Measurements from ENCODE around the gene DMTF1. TPM values are rescaled to one million over a fixed set of nuclear protein-coding genes. Genes with fewer than 3 reads are reported as not detected.
A peak's percentile ranks its signal among the peaks of the same experiment; 100 is the strongest.
"Not testable (repeated sequence)": the region's sequence is repeated elsewhere in the genome, so short reads cannot be mapped to it uniquely, and the experiment has no call there.

Gene DMTF1
- total RNA-seq, 1 experiment from 2014 or later, result 179 TPM

- Histone ChIP-seq H3K9me3 (ENCODE audit: low read length) (no peaks in the 10 kb centered on the region), H3K9me2 (replicated peaks; ENCODE audit: insufficient read depth, low read length) (no peaks in the 10 kb centered on the region), H3K79me2 (ENCODE audit: low read length) (no peaks in the 10 kb centered on the region), H3K9ac (ENCODE audit: low read length) (no peak overlapping the region), H3K4me2 (ENCODE audit: low read depth, low read length, poor library complexity, severe bottlenecking) (no peak overlapping the region), H3K36me3 (ENCODE audit: insufficient read depth, low read length) (no peaks in the 10 kb centered on the region), H3K4me3 (ENCODE audit: low read length) (no peak overlapping the region), H3K27ac (ENCODE audit: low read length) (no peak overlapping the region), H2AFZ (ENCODE audit: low read length) (no peak overlapping the region), H3K4me1 (ENCODE audit: low read length) (peaks cover 11% of the 10 kb centered on the region), H3K27me3 (ENCODE audit: low read length) (no peaks in the 10 kb centered on the region), H4K20me1 (ENCODE audit: insufficient read depth, low read depth, low read length) (no peaks in the 10 kb centered on the region)
- no peak for DNase-seq
Measured at GRCh38 chr7:87225696-87226095, 73.4 kb downstream of the DMTF1 start.

- peaks cover 5% of the 10 kb centered on the region; the same call in 1 of the 2 replicates for H3K4me1 ChIP-seq (ENCODE audit: low read length)
- H3K4me2 ChIP-seq (ENCODE audit: low read depth, low read length, poor library complexity, severe bottlenecking), result no peak overlapping the region
- no peaks in the 10 kb centered on the region for H3K27me3 ChIP-seq (ENCODE audit: low read length)
- H3K9me2 ChIP-seq (replicated peaks; ENCODE audit: insufficient read depth, low read length), result no peaks in the 10 kb centered on the region
- no peak overlapping the region for H3K9ac ChIP-seq (ENCODE audit: low read length)
- no peak overlapping the region for H2AFZ ChIP-seq (ENCODE audit: low read length)
- H4K20me1 ChIP-seq (ENCODE audit: insufficient read depth, low read depth, low read length), result no peaks in the 10 kb centered on the region
- no peak overlapping the region for H3K4me3 ChIP-seq (ENCODE audit: low read length)
- H3K36me3 ChIP-seq (ENCODE audit: insufficient read depth, low read length), result no peaks in the 10 kb centered on the region
- no peaks in the 10 kb centered on the region for H3K9me3 ChIP-seq (ENCODE audit: low read length)
- no peak for DNase-seq
- H3K27ac ChIP-seq (ENCODE audit: low read length), result no peak overlapping the region
- no peaks in the 10 kb centered on the region for H3K79me2 ChIP-seq (ENCODE audit: low read length)
Measured at GRCh38 chr7:87226495-87226894, 74.2 kb downstream of the DMTF1 start.

GRCh38 chr7:87231258-87231657 is 79.0 kb downstream of the DMTF1 start:
- Histone ChIP-seq H3K9me3 (ENCODE audit: low read length) (no peaks in the 10 kb centered on the region), H3K9ac (ENCODE audit: low read length) (no peak overlapping the region)

GRCh38 chr7:87231711-87232110 is 79.5 kb downstream of the DMTF1 start:
- no peak for DNase-seq
- H3K4me2 ChIP-seq (ENCODE audit: low read depth, low read length, poor library complexity, severe bottlenecking), result no peak overlapping the region
- H3K9me3 ChIP-seq (ENCODE audit: low read length), result no peaks in the 10 kb centered on the region
- H3K27ac ChIP-seq (ENCODE audit: low read length), result no peak overlapping the region
- H3K9ac ChIP-seq (ENCODE audit: low read length), result no peak overlapping the region
- H3K4me1 ChIP-seq (ENCODE audit: low read length), result peaks cover 6% of the 10 kb centered on the region
- no peak overlapping the region for H3K4me3 ChIP-seq (ENCODE audit: low read length)
- H4K20me1 ChIP-seq (ENCODE audit: insufficient read depth, low read depth, low read length), result no peaks in the 10 kb centered on the region
- no peaks in the 10 kb centered on the region for H3K36me3 ChIP-seq (ENCODE audit: insufficient read depth, low read length)
- H3K27me3 ChIP-seq (ENCODE audit: low read length), result no peaks in the 10 kb centered on the region
- no peaks in the 10 kb centered on the region for H3K79me2 ChIP-seq (ENCODE audit: low read length)
- H3K9me2 ChIP-seq (replicated peaks; ENCODE audit: insufficient read depth, low read length), result no peaks in the 10 kb centered on the region
- H2AFZ ChIP-seq (ENCODE audit: low read length), result no peak overlapping the region

More at GRCh38 chr7:87231258-87231657, 79.0 kb downstream of the DMTF1 start:
- no peak overlapping the region for H3K4me3 ChIP-seq (ENCODE audit: low read length)
- H3K79me2 ChIP-seq (ENCODE audit: low read length), result no peaks in the 10 kb centered on the region
- no peaks in the 10 kb centered on the region for H3K36me3 ChIP-seq (ENCODE audit: insufficient read depth, low read length)
- H4K20me1 ChIP-seq (ENCODE audit: insufficient read depth, low read depth, low read length), result no peaks in the 10 kb centered on the region
- no peaks in the 10 kb centered on the region for H3K9me2 ChIP-seq (replicated peaks; ENCODE audit: insufficient read depth, low read length)
- H3K4me2 ChIP-seq (ENCODE audit: low read depth, low read length, poor library complexity, severe bottlenecking), result no peak overlapping the region
- peaks cover 6% of the 10 kb centered on the region for H3K4me1 ChIP-seq (ENCODE audit: low read length)
- H2AFZ ChIP-seq (ENCODE audit: low read length), result no peak overlapping the region
- no peaks in the 10 kb centered on the region for H3K27me3 ChIP-seq (ENCODE audit: low read length)
- DNase-seq, result no peak
- no peak overlapping the region for H3K27ac ChIP-seq (ENCODE audit: low read length)

- H3K9ac ChIP-seq (ENCODE audit: low read length), result no peak overlapping the region
- no peak overlapping the region for H3K4me3 ChIP-seq (ENCODE audit: low read length)
- H3K9me2 ChIP-seq (replicated peaks; ENCODE audit: insufficient read depth, low read length), result no peaks in the 10 kb centered on the region
- no peak overlapping the region for H3K4me2 ChIP-seq (ENCODE audit: low read depth, low read length, poor library complexity, severe bottlenecking)
- no peaks in the 10 kb centered on the region for H3K27me3 ChIP-seq (ENCODE audit: low read length)
- no peak for DNase-seq
- H3K36me3 ChIP-seq (ENCODE audit: insufficient read depth, low read length), result no peaks in the 10 kb centered on the region
- H3K9me3 ChIP-seq (ENCODE audit: low read length), result no peaks in the 10 kb centered on the region
- H3K27ac ChIP-seq (ENCODE audit: low read length), result no peak overlapping the region
- H2AFZ ChIP-seq (ENCODE audit: low read length), result no peak overlapping the region
- no peaks in the 10 kb centered on the region for H3K79me2 ChIP-seq (ENCODE audit: low read length)
- H4K20me1 ChIP-seq (ENCODE audit: insufficient read depth, low read depth, low read length), result no peaks in the 10 kb centered on the region
- peaks cover 6% of the 10 kb centered on the region for H3K4me1 ChIP-seq (ENCODE audit: low read length)
Measured at GRCh38 chr7:87234949-87235348, 82.7 kb downstream of the DMTF1 start.

- DNase-seq; H4K20me1 ChIP-seq (ENCODE audit: insufficient read depth, low read depth, low read length); H3K27ac ChIP-seq (ENCODE audit: low read length); H3K9ac ChIP-seq (ENCODE audit: low read length); H3K4me3 ChIP-seq (ENCODE audit: low read length); H3K9me2 ChIP-seq (replicated peaks; ENCODE audit: insufficient read depth, low read length); H3K4me2 ChIP-seq (ENCODE audit: low read depth, low read length, poor library complexity, severe bottlenecking); H3K4me1 ChIP-seq (ENCODE audit: low read length); H3K27me3 ChIP-seq (ENCODE audit: low read length); H2AFZ ChIP-seq (ENCODE audit: low read length); H3K9me3 ChIP-seq (ENCODE audit: low read length); H3K36me3 ChIP-seq (ENCODE audit: insufficient read depth, low read length); H3K79me2 ChIP-seq (ENCODE audit: low read length): not testable (repeated sequence)
Measured at GRCh38 chr7:87238464-87239051, 86.3 kb downstream of the DMTF1 start.

GRCh38 chr7:87245671-87246070 is 93.4 kb downstream of the DMTF1 start:
- H3K9me2 ChIP-seq (replicated peaks; ENCODE audit: insufficient read depth, low read length); H4K20me1 ChIP-seq (ENCODE audit: insufficient read depth, low read depth, low read length): not testable (repeated sequence)

More at GRCh38 chr7:87245671-87246070, 93.4 kb downstream of the DMTF1 start:
- not testable (repeated sequence) for H3K27ac ChIP-seq (ENCODE audit: low read length); H3K79me2 ChIP-seq (ENCODE audit: low read length); H3K4me2 ChIP-seq (ENCODE audit: low read depth, low read length, poor library complexity, severe bottlenecking); H3K27me3 ChIP-seq (ENCODE audit: low read length); H3K4me1 ChIP-seq (ENCODE audit: low read length); H3K36me3 ChIP-seq (ENCODE audit: insufficient read depth, low read length); H3K9ac ChIP-seq (ENCODE audit: low read length); H2AFZ ChIP-seq (ENCODE audit: low read length); H3K4me3 ChIP-seq (ENCODE audit: low read length); H3K9me3 ChIP-seq (ENCODE audit: low read length)
- peak; percentile 20 for DNase-seq
